GM19468 (cell line): ENCODE results near the gene LCLAT1.
"Not testable (repeated sequence)": the region's sequence is repeated elsewhere in the genome, so short reads cannot be mapped to it uniquely, and the experiment has no call there.

Source experiments
- ATAC-seq: cut with Tn5 transposase; IDR thresholded peaks from one replicate; pipeline ENCODE4 v1.9.1; 2021; ENCODE audit warnings: mild to moderate bottlenecking, moderate library complexity, moderate number of reproducible peaks; ENCODE audit not compliant: unreplicated experiment; ENCODE audit errors: extremely low read depth

The LCLAT1 gene

GRCh38 chr2:30569946-30570345 lies 122.9 kb downstream of the LCLAT1 start:
- ATAC-seq, result no peak

DNA sequence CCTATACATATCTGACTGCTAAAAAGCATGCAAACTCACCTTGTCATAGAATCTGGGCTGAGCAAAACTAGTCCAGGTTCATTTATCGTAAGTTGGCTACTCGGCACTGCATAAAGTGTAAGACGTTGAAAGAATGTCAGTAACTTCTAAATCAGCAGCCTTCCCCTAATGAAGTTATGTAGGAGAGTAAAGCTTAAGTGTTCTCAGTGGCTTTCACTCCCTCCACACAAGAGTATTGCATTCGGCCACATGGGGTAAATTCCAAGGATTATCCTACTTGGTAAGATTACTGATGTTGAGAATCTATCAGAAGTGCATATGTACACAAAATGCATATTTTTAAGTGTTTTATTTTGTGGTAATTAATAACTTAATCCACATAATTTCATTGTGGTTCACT lies 130.1 kb downstream of the LCLAT1 start:
- no peak for ATAC-seq

DNA sequence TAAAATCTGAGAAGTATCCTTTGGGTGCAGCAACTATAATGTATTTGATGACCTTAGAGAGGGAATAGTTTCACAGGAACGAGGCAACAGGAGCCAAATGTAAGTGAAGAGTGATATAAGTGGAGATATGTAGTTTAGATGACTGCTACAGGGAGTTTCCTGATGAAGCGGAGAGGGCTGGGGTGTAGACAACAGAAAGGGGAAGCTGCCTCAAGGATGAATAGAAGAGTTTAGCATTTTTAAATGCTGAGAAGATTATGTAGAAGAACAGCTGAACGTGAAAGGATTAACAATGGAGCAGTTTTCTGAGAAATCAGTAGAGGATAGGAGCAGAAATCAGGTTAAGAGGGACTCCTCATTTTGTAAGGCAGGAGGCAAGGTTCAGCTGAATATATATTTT lies 133.3 kb downstream of the LCLAT1 start:
- ATAC-seq, result no peak

GRCh38 chr2:30582521-30582920 lies 135.5 kb downstream of the LCLAT1 start:
- ATAC-seq, result no peak

- ATAC-seq, result no peak
Measured at GRCh38 chr2:30583204-30583749, 136.2 kb downstream of the LCLAT1 start.

DNA sequence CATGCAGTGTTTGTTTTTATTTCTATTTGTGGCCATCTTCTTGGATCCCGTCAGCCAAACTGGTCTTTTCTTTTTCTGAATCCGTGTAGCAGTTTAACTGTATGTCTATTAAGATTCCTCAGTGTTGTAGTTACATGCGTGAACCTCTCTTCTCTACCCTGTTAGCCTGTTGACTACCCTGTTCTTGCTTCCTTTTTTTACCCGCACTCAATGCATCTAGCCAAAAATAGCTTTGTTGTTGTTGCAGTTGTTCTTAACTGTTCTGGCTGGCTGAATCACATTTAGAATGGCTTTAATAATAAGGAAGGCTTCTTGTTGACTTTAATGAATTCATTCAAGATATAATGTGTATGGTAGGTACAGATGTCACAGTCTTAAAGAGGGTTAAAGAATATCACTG lies 137.1 kb downstream of the LCLAT1 start:
- ATAC-seq, result no peak

DNA sequence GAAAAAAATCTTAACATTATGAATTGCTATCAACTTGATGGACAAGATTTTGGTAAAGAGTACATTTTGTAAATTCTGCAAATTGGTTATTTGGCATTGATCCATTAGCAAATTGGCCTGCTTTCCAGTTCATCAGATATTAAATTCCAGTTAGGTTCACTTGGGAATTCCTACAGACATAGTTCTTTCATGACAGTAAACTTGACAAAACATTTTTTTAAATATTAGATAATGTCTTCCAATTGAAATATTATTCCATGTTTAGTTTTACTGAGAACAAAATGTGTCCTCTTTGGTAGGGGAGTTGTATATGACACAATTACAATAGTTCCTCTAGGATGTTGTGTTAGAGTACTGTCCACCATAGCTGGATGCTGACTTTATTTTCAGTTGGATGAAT lies 141.9 kb downstream of the LCLAT1 start:
- ATAC-seq, result no peak

DNA sequence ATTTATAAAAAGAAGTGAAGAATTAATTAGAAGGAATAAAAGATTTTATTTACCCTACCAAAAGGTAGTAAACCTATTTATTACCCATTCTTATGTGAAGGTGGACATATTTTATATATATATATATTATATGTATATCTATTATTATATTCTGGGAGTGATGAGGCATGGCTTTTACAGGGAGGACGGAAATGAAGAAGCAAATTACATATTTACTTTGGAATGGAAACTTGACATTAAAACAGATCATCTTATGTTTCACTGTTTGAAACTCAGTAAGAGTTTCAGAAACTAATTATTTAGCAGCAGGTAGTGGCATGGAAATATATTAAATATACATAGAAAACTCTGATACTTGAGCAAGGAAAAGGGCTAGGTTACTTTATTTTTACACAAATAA lies 143.4 kb downstream of the LCLAT1 start:
- no peak for ATAC-seq

DNA sequence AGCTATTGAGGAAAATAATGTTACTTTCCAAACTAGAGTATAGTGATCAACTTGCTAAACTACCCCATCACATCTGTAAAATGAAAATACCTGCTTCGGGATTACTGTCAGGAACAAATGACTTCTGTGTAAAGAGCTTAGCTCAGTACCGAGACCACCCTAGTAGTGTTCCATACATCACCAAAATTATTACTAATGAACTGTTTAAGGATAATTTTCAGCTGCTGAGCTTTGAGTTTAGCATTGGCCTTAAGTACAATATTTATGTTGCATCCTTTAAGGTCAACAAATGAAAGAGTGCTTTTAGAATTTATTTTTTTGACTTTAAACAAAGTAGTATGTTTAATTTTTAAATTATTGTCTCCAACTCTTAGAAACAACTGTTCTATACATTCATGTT lies 144.1 kb downstream of the LCLAT1 start:
- no peak for ATAC-seq

- no peak for ATAC-seq
Measured at GRCh38 chr2:30601375-30601774, 154.3 kb downstream of the LCLAT1 start.

GRCh38 chr2:30605197-30605596 lies 158.2 kb downstream of the LCLAT1 start:
- no peak for ATAC-seq

DNA sequence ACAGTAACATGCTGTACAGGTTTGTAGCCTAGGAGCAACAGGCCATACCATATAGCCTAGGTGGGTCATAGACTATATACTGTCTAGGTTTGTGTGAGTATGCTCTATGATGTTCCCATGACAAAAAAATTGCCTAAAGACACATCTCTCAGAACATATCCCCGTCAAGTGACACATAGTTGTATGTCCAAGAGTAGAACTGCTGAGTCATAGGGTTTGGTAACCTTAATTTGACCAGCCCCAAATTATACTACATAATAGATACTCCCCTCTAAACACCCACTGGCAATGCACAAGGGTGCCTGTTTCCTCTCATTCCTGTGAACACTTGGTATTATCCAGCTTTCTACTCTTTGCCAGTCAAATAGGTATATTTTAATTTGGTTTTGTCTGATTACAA lies 161.6 kb downstream of the LCLAT1 start:
- ATAC-seq, result no peak

- ATAC-seq, result no peak
Measured at GRCh38 chr2:30611583-30611982, 164.5 kb downstream of the LCLAT1 start.

DNA sequence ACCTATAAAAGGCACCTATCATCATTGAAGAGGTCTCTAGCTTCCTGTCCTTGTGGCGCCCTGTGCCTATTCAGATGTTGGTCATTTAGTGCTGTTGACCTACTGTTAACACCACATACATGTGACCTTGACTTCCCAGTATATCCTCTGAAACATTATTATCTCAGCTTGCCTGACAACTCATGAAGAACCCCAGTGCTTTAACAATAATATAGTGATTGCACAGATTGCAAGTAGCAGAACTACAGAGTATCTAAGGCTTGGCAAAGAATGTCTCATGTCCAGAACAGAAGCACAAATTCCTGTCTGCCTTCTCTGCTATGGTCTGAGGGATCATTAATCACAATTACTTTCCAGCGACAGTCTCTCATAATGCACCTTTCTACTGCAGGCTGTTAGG lies 165.3 kb downstream of the LCLAT1 start:
- ATAC-seq, result no peak

- no peak for ATAC-seq
Measured at GRCh38 chr2:30613001-30613400, 166.0 kb downstream of the LCLAT1 start.

- ATAC-seq, result not testable (repeated sequence)
Measured at GRCh38 chr2:30614227-30614626, 167.2 kb downstream of the LCLAT1 start.

DNA sequence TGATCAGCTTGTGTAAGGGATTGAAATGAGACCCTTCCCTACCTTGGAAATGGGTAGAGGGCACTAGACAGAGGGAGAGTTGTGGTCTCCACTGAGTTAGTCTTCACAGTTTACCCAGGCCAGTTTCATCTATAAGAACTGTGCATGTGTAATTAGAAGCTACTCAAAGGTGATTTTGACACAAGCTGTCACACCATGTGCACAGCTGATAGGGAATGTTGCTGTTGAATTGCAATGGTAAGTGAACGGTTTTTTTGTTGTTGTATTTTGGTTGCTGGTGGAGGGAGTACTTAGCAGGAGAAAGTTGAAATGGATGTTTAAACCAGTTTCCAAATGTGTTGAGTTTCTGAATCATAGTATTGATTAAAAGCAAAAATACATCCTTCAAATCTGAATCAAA lies 168.9 kb downstream of the LCLAT1 start:
- no peak for ATAC-seq

GRCh38 chr2:30620102-30620501 lies 173.1 kb downstream of the LCLAT1 start:
- ATAC-seq, result no peak

DNA sequence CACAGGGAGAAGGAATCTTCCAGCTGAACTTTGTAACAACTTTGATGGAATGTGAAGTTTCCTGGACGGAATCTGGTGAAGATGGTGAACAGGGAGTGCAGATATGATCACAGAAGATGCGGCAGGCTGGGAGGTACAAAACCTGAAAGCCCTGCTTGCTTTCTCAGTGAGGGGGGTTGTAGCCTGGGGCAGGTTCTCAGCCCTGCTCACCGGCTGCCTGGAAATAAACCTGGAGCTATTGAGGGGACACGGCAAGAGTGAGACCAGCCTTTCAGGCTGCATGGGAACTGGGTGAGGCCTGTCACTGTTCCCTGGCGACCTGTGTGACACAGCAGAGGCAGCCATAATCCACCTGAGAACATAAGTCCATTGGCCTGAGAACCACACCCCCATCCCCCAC lies 174.8 kb downstream of the LCLAT1 start:
- no peak for ATAC-seq

- no peak for ATAC-seq
Measured at GRCh38 chr2:30622452-30622851, 175.4 kb downstream of the LCLAT1 start.

- ATAC-seq, result no peak
Measured at GRCh38 chr2:30625276-30625675, 178.2 kb downstream of the LCLAT1 start.

GRCh38 chr2:30625701-30626100 lies 178.7 kb downstream of the LCLAT1 start:
- ATAC-seq, result no peak

DNA sequence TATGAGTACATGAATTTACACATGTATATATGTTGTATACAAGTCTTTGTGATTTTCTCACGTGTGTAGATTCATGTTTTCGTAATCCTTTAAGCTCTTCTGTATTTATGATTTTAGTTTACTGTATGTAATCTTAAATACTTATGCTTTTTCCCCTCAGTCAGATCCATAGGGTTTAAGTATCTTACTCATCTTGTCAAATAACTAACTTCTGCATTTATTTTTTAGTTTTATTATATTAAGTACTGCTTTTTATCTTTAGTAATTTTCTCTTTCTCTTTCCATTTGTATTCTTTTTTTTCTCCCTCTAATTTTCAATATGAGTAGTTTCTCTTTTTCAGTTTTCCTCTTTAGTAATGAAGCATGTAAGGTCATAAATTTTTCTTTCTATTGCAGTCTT lies 179.4 kb downstream of the LCLAT1 start:
- ATAC-seq, result no peak
